ENCODE measurements around the gene RNF175.
A peak's percentile ranks its signal among the peaks of the same experiment; 100 is the strongest.

RNF175 gene

DNA sequence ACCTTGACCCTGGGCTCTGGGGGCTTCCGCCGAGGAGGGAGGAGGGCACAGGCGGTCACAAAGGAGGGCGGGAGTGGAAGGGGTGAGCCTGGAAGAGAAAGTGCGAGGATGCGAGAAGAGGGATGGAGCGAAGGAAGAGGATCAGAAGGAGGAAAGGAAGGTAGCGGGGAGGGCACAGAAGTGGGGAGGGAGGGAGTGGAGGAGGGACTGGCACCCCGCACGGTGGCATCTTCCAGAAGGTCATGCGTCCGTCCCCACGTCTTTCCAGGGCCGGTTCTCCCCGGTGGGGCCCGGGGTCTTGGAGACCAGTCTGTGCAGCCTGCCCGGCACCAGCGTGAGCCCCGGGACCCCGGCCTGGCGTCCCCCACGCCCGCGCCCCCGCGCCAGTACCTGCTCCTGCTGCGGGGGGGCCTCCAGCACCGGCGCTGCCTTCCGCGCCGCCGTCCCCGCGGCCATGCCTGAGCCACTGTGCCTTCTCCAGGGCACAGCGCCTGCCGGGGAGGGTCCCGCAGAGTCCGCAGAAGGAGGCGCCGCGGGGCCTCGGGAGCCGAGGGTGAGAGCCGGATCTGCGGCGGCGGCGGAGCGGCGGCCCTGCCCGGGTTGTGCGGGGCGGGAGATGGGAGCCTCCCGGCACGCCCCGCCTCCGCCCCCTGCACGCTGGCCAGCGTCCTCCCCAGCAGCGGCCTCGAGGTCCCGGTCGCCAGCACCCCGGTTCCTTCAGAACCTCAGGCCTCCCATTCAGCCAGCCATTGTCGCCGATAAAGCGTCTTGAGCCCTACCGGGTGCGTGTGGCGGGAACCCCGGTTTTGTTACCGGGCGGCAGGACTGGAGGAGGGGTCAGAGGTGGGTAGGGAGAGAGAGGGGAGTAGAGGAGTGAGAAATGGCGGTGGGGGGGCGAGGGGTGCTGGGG is at the start of gene RNF175:
Gene RNF175, minus strand, starts transcription at position 618 of the 910 bp plus-strand sequence. Its CDS starts 162 bp downstream, at position 456.
- H3K27ac ChIP-seq: peak within 1 kb of the TSS in 3 of 21 experiments; percentile 28 to 39 (median 32)
- H3K4me3 ChIP-seq: peak within 1 kb of the TSS; percentile 27 to 60 (median 36)

GRCh38 chr4:153809307-153809706 is 49.5 kb upstream of the RNF175 start:
- H3K4me3 ChIP-seq: no peak overlapping the region

DNA sequence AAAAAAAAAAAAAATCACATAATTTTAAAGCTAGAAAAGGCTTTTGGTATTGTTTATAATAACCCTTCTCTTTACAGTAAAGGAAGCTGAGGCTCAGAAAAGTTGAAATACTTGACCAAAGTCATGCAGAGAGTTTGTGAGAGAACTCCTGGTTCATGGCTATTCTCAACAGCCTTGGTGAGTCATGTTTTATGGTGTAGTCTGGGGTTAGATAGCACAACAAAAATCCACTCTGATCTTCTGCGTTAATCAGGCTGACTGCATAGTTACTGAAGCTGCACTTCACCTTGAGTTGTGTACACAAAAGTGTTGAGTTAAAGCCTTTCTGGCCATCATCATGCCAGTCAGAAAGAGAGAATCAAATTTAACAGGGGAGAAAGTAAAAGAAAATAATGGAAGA is 48.4 kb upstream of the RNF175 start:
- no peak overlapping the region for H3K27ac ChIP-seq
- H3K4me3 ChIP-seq: no peak overlapping the region

More at GRCh38 chr4:153809307-153809706, 49.5 kb upstream of the RNF175 start:
- H3K27ac ChIP-seq: no peak overlapping the region

DNA sequence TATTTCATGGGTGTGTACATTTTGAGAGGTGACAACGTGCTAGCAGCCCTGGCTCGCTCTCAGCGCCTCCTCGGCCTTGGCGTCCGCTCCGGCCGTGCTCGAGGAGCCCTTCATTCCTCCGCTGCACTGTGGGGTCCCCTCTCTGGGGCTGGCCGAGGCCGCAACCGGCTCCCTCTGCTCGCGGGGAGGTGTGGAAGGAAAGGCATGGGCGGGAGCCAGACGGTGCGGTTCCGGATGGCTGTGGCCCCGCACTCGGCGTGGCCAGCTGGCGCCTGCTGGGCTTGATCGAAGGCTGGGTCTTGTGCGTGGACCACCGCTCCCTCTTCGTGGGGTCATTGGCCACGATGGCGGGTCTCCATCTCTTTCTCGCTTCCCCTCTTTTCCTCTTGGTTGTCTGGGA is 46.2 kb upstream of the RNF175 start:
- H3K27ac ChIP-seq: no peak overlapping the region
- H3K4me3 ChIP-seq: no peak overlapping the region

- H3K4me3 ChIP-seq: no peak overlapping the region
- H3K27ac ChIP-seq: no peak overlapping the region
Measured at GRCh38 chr4:153804722-153805121, 44.9 kb upstream of the RNF175 start.

- no peak overlapping the region for H3K4me3 ChIP-seq
- H3K27ac ChIP-seq: peak overlapping the region in 1 of 21 experiments; percentile 4
Measured at GRCh38 chr4:153799694-153800074, 39.9 kb upstream of the RNF175 start.

DNA sequence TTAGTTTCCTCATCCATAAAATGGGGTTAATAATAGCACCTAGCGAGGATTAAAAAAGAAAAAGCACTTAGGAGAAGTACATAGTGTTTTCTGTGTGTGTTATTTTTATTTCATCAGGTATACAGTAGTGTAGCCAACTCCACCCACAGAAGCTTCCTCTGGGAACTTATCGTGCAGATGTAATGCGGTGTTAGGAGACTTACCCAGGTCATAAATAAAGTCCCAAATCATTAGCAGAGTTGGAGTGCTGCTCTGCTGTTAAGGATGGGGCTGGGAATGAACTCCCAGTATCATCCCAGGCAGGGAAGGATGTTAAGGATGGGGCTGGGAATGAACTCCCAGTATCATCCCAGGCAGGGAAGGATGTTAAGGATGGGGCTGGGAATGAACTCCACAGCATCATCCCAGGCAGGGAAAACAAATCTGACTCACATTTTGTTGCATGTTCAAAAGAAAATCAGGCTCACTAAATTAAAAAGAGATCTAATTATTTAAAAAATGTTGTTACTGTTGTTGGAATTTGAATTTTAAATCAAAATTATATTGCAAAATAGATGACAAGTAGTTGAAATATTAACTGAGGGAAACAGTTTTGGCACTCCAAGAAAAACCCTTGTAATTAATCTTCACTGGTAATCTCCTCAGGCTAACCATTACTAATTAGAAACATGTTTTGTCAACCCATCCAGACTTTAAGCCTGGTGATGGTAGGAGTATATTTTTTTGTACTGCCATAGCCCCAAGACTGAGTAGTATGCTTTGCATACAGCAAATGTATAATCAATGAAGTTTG is 39.3 kb upstream of the RNF175 start:
- Histone ChIP-seq H3K4me3 (no peak overlapping the region), H3K27ac (peak overlapping the region in 2 of 21 experiments; percentile 52 to 70)

- H3K4me3 ChIP-seq: no peak overlapping the region
- H3K27ac ChIP-seq: peak overlapping the region in 2 of 21 experiments; percentile 52 to 70
Measured at GRCh38 chr4:153798420-153798819, 38.6 kb upstream of the RNF175 start.

- no peak overlapping the region for H3K4me3 ChIP-seq
- H3K27ac ChIP-seq: no peak overlapping the region
Measured at GRCh38 chr4:153794006-153794405, 34.2 kb upstream of the RNF175 start.

GRCh38 chr4:153792618-153793247 is 32.9 kb upstream of the RNF175 start:
- Histone ChIP-seq H3K27ac (peak overlapping the region in 9 of 21 experiments; percentile 12 to 80 (median 40)), H3K4me3 (peak overlapping the region in 2 of 7 experiments; percentile 2 to 12)

DNA sequence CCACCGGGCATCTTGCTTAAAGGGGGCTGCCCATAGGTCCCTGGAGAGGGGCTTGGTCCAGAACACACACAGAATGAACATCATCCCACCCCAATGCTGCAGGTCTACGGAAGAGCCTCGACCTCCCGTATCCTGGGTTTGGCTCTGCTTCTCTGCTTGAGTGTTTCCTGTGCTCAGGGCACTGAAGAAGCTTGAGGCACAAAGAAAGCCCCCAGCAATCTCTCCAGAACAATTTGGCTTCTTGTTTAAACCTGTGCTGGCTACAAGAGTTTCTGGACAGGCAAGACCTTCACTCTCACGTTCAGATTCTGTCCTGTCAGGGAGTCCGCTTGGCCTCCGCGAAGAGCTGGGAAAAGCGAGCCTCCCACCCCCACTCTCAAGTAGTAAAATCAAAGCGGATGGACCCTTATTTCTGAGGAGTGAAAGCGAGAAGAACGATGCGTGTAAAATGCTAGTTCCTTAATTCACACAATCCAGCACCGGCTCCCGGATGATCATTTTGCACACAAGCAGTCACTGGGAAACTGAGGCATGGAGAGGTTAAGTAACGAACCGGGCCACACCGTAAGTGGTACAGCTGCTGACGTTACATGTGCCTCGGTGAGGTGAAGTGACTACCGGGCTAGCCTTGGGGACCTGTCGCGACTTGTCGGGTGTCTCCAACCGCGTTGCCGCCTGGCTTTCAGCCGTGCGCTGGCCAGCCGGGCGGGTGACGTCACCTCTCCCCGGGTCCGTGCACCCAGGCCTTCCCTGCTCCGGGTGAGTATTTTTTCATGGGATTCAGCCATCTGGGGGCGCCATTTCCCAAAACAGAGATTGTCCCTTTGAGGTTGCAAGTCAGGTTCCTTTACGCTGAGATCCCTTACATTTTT is 32.2 kb upstream of the RNF175 start:
- Histone ChIP-seq H3K27ac (peak overlapping the region in 12 of 21 experiments; percentile 9 to 80 (median 65)), H3K4me3 (peak overlapping the region in 3 of 7 experiments; percentile 2 to 23 (median 12))

DNA sequence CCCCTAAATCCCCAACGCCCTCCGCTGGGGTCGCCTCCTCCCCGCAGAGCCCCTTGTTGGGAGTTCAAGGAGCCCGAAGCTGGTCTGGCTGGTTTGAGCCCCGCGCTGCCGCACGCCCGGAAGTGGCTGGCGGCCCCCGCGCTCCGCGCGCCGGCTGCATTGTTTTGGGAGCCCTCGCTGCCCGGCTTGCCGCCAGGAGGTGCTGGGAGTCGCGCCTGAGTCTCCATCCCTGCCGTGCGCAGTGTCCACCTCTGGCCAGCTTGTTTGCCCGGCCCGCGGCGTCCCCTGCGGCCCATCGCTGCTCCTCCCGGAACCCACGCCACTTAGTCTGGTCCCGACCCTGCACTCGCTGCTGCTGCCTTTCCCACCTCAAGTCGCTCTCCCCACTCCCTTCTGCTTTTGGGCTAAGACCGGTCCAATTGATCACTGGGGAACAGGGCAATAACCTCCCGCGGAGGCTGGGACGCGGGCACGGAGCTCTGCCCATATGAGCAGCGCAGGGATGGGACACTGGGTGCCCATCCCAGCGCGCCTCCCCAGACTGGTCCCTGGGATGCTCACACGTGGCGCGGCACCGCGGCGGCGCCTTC is 31.2 kb upstream of the RNF175 start:
- Histone ChIP-seq H3K4me3 (peak overlapping the region; percentile 2 to 38 (median 23)), H3K27ac (peak overlapping the region in 17 of 21 experiments; percentile 5 to 80 (median 64))

DNA sequence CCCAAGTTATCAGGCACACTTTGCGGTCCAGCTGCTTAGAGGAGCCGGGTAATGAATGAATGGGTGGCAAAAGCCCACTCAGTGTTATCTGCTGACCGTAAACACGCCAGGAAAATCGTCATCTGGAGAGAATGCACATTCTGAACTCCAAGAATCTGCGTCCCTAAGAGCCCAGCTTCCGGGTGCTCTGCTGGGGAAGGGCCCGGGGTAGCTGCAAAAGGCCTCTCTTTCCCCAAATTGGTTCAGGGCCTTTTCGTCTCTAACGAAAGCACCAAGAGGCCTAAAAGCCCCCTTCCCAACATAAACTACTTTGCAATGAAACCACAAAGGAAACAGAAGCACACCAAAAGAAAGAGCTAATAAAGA is 30.7 kb upstream of the RNF175 start:
- Histone ChIP-seq H3K27ac (peak overlapping the region in 18 of 21 experiments; percentile 5 to 80 (median 65)), H3K4me3 (peak overlapping the region; percentile 2 to 38 (median 23))

DNA sequence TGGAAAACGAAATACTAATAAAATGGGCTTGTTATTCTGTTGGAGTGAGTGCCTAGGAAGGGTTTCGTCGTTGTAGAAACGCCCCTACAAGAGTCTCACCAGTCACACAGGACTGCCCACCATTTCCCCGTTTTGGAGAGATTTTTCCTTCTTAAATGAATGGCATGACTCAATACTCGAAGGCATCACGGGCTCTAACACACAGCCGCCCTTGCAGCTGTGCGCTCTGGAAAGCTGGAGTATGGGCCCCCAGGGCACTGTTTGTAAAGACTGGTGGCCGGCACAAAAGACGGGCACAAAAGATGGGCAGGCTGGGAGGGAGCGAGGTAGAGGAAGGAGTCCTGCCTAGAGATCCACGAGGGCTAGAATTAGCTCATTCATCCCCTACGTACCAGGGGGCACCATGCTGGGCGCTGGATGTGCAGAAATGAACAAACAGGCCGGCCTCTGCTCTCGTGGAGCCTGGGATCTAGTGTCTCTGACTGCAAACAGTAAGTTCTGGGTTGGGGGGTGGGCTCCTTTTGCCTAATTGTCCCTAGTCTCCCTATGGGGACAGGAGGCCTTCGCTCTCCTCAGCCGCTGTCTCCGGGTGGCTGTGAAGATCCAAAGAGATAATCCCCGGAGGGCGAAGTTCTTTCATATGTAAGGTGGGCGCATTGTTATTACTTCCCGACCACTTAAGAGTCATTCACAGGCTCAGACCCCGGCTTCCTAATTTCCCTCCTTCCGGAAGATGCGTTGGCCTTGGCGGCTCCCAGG is 30.1 kb upstream of the RNF175 start:
- H3K27ac ChIP-seq: peak overlapping the region in 17 of 21 experiments; percentile 4 to 80 (median 68)
- H3K4me3 ChIP-seq: peak overlapping the region in 6 of 7 experiments; percentile 11 to 38 (median 30)

- H3K4me3 ChIP-seq: peak within 1 kb of the TSS; percentile 23 to 38 (median 31)
- H3K27ac ChIP-seq: peak within 1 kb of the TSS in 19 of 21 experiments; percentile 13 to 80 (median 64)
Measured at GRCh38 chr4:153788413-153789276, 28.8 kb upstream of the RNF175 start, which contains the start of gene SFRP2. Gene SFRP2 (minus strand): TSS chr4:153789083. CDS start chr4:153788835, 248 bp downstream.

- peak overlapping the region in 12 of 21 experiments; percentile 13 to 80 (median 68) for H3K27ac ChIP-seq
- H3K4me3 ChIP-seq: peak overlapping the region; percentile 23 to 38 (median 31)
Measured at GRCh38 chr4:153788051-153788412, 28.2 kb upstream of the RNF175 start.

DNA sequence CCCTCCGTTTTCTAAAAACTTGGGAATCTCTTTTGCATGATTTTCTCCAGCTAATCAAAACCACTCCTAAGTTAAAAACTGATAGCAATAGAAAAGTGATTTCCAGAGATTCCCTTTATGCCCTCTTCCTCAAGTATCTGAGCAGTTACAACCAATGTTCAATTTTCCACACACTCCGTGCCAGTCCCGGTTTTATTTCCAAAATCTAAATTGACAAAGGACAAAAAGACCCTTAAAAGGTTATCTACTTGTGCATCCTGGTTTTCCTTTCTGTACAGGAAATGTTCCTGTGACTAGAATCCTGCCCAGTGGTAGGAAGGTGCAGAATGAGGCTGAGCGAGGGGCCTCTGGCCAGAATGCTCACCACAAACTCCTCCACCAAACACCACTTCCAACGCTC is 27.8 kb upstream of the RNF175 start:
- peak overlapping the region in 10 of 21 experiments; percentile 19 to 80 (median 72) for H3K27ac ChIP-seq
- H3K4me3 ChIP-seq: peak overlapping the region in 6 of 7 experiments; percentile 14 to 38 (median 31)

Data from skin epidermis (tissue), 12 donors.